NCI-H2107 (cell line): ENCODE results near the gene C10orf143.

Experiments
- DNase-seq: peaks from one replicate; lab custom pipeline; 2025; lab: John Stamatoyannopoulos, UW

Gene C10orf143

DNA sequence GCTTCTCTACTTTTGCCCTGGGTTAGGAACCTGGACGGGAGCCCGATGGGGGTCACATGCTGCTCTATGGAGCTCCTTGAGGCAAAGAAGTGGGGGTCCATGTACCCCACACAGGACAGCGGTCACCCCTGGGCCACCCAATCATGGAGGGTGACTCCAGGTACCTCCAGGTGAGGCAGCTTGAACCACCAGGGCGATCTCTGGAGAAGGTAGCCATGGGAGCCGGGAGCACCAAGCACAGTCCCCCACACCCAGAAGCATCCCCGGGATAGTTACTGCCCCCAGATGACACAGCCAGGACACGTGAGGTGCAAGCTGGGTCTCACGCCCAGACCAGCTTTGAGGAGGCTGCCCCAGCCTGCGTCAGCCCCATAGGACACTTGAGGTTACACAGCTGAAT, 58.4 kb downstream of the C10orf143 start:
- no peak for DNase-seq

DNA sequence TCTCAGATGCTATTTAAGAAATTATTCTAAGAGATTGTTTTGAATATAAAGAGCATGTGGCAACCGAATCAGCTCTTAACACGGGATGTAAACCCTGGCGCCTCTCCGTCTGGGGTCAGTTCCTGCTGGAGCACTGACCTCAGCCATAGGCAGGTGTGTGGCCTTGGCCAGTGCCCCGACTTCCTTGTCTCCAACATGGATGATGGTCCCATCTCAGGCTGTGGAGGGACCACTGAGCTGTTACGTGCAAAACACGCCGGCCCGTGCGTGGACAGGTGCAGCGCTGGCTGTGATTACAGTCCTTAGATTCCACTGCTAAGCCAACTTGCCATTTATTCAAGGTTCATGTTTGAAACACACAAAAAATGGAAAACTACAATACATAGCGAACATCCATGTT, 59.9 kb downstream of the C10orf143 start:
- no peak for DNase-seq

DNA sequence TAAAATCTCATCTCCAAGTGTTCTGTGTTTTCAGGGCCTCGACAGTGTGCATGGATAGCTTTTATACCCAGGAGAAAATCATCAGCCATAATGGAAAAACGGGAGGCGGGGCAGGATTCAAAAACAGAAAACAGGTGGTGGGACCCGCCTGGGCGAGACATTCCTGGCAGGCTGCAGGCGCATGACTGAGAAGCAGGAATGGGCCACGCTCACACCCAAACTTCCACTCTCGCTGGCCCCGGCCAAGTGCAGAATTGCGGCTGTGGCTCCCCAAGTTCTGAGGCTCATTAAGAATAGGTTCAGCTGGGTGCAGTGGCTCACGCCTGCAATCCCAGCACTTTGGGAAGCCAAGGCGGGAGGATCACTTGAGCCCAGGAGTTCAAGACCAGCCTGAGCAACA, 60.6 kb downstream of the C10orf143 start:
- no peak for DNase-seq

DNA sequence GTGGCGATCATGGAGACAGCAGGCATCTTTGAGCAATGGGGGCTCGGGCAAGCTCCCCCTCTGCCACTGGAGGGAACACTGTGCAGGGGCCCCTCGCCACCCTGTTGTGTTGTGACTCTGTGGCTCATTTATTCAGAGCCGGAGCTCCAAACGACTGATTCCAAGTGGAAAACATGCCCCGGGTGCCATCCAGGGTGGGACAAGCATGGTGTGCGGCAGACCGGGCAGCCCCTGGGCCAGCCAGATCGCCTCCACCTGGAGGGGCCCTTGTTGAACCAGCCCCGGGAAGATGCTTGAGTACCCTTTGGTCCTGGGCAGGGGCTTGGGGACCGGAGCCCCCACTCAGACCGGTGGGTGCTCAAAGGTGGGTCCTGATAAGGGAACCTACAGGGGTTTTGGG, 61.4 kb downstream of the C10orf143 start:
- no peak for DNase-seq

DNA sequence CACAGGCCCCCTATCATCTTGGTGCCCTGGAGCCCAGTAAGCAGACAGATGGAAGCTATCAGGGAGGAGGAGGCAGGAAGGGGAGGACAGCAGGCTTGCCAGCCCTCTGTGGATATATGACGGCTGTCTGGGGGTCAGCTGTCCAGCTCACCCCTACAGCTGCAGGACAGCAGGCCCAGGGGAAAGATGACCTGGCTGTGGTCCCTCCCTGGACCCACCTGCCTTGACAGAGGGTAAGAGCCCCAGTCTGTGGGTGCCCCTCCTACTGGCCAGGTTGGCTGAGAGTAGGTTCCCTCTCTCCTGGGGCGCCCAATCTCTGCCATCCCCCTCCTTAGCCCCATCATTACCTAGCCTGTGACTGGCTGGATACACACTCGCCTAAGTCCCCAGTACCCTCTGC, 62.5 kb downstream of the C10orf143 start:
- no peak for DNase-seq

DNA sequence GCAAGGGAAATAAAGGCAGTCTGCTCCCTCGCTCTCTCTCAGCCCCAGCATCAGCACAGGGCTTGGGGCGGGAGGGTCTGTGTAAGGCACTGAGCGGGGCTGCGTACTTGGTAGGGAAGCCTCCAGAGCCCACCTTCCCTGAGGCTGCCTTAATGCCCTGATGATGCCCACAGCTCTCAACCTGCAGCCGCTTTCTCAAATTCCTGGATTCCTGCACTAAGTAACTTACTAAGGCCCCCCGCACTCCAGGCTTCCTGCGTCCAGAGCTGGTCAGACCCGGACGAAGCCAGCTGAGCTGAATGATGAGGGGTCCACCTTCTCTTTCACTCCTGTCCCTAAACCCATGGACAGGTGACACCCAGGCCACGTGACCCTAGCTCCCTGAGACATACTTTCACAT, 63.3 kb downstream of the C10orf143 start:
- no peak for DNase-seq

DNA sequence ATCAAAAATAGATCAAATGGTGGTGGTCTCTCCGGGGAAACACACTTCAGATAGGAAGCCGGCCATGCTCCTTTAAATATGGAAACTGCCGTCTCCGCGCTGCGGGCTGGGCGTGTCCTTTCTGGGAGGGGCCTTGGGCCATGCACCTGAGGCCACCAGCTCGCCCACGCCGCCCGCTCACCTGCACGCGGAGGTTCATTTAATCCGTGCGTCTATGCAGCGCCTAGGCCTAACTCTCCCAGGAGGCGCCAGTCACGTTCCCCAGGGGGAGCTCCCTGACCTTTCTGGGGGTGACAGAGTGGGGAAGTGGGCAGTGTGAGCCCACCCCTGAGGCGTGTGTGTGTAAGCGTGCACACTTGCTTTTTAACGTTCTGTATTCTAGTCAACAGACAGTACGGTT, 64.0 kb downstream of the C10orf143 start:
- DNase-seq, result no peak

DNA sequence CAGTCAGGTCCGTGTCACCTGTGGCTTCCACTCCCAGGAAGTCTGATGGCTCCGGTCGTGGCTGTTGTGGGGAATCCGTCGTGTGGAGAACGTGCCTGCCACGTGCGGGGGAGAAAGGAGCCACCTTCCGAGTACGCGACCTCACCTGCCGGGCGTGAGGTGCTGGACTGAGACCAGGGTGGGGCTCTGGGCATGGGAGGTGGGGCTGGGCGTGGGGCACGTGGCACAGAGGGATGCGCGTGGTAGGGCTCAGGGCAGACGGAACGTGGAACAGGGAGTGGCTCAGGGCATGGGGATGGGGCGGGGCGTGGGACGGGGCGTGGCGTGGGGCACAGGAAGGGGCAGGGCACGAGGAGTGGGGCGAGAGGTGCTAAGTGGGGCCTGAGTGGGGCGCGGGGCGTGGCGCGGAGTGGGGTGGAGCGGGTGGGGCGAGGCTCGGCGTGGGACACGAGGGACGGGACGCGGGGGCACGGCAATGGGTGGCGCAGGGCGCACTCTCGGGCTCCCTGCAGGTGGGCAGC, 64.8 kb downstream of the C10orf143 start:
- DNase-seq, result no peak

DNA sequence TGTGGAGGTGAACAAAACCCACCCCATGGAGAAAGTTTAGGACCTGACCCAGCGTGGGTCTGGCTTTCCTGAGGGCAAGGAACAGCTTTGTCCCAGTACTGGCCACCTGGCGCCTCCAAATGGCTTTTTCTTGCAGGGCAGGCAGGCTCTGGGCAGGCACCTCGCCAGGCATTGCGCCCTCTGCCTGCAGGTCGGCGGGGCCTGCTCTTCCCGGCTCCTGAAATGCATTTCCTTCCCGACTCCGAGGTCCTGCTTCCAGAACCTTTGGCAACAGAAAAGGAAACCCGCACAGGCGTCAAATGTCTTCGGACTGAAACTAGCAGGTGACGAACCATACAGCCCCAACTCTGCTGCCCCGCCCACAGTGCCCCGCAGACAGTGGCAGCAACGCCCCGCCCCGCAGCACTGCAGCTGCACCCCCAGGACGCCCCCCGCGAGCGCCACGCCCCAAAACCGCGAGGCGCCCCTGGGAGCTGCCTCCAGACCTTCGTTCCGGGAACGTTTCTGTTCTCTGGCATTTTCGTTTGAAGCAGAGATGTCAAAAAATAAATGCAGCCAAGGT, 65.5 kb downstream of the C10orf143 start:
- no peak for DNase-seq

DNA sequence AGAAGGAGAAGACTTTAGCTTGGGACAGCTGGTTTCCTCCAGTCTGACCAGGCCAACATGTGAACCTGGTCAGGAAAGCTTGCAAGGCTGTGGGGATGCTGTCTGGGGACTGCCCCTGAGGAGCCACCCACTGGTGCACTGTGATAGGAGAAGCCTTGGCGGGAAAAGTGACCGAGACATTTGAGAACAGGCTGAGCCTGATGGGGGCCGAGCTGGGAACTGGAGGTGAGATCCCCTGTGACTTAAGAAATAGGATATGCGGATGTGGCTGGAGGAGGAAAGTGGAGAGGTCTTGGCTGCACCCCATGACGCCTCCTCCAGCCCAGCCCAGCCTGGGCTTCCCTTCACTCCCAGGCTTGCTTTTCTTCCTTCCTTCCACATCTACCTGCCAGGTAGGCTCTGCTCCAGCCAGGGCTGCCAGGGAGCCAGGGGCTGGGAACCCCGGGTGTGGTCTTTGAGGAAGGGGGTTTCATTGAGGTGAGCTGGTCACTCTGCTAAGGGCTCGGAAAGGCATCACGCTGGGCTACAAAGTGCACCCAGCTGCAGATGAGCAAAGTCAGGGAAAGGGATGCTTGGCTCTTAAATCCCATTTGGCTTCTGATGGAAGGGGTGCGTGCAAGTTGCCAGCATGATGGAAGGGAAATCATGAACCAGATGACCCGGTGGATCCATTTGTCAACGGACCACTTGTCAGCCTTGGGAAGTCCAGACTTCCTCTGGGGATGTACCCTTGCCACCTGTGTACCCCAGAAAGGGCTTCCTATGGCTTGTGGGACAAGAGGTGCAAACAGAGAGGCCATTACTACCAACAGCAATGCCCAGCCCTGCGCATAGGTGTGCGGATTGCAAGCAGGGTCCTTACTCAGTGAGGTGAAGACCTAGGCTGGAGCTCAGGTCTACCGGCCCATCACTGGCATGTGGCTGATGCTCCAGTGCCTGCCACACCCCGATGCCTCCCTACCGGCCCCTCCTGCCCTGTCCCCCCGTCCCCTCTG, 66.3 kb downstream of the C10orf143 start:
- DNase-seq, result no peak

DNA sequence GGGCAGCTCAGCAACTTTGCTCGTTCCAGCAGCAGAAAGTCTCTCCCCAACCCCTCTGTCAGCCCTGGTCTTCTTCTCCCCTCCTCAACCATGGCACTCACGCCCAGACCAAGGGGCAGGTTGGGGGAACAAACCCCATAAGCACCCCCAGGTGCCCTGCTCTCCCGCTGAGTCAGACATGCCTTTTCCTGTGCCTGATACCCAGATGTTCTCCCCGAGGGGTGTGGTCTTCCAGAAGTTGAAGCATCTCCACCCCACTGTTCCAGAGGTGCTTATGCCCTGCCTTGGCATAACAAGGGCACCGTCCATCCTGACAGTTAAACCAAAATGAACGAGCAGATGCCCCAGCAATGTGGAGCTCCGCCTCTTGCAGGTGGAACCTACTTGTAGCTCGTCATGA, 67.1 kb downstream of the C10orf143 start:
- no peak for DNase-seq

DNA sequence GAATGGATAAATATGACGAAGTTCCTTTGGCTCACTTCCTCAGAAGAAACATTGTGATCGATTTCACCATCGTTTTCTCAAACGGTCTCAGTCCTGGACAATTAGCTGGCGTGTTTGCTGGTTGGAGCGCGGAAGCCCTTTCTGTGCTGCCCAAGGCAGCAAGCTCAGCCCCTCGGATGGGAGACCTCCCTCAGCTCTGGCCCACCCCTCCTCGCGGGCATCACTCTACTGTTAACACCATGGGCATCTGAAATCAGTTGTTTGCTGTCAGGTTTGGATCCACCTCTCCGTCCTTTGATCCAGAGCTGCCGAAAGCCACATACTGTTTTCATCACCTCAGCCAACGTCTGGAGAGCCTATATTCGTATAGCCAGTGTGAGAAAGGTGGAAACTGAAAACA, 68.2 kb downstream of the C10orf143 start:
- no peak for DNase-seq

DNA sequence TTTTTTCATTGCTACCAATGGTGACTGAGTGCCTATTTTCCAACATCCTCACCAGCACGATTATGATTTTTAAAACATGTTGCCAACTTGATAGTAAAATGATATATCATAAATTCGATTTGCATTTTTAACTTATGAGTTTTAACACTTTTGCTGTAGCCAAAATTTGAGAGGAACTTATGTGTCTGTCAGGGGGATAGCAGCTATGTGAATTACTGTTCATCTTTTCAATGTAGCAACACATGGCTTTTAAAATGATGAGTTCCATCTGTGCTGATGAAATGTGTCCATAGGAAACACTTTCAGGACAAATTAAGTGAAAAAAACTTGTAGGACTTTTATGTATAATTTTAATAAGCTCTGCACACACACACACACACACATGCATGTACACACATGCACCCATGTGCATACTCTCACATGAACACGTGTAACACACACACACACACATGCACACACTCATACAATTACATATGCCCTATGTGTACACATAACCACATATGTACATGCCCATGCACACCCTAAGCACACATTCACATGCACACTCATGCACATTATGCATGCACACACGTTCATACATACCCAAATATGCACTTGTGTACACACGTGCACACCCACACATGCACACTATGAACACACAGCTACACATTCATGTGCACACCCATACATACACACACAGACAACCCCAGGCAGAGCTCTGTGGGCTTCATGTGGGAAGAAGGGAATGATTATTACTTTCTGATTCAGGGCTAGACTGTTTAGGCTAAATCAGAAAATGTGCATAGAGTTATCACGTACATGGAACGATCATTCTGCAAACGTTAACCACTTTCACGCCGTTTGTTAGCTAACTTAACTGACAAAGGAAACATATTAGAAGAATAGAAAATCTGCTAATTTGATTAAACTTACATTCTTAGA, 68.9 kb downstream of the C10orf143 start:
- no peak for DNase-seq

DNA sequence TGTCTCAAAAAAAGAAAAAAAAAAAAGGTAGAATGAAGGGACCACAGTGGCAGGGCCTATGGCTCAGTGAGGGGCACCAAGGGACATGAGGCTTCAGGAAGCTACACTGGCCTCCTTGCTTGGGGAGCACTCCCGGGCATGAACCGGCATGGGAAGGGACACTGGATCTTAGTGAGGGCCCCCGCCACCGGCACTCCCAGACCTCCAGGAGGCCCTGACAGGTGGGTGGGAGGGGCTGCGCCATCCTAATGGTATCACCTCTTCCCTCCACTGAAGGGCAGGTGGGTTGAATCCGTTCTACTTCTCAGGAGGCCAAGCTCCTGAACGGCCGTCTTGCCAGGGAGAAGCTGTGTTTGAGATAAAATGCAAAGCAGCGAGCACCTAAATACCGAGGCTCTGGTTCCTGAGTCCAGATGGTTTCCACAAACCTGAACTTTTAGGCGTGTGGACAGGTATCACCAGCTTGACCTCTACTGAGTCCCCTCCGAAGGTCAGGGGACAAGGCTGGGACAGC, 69.8 kb downstream of the C10orf143 start:
- DNase-seq, result no peak

DNA sequence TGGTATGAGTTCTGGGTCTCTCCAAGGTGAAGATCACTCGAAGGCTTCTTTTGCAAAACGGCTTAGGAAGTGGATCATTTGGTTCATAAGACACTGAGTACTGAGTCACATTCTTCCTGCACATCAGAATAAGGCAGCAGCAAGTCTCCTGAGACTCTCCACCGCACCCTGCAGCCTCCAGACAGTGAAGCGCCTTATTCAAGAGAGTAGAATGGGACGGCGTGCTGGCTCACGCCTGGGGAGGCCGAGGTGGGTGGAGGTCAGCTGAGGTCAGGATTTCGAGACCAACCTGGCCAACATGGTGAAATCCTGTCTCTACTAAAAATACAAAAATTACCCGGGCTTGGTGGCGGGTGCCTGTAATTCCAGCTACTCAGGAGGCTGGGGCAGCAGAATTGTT, 70.3 kb downstream of the C10orf143 start:
- DNase-seq, result no peak

DNA sequence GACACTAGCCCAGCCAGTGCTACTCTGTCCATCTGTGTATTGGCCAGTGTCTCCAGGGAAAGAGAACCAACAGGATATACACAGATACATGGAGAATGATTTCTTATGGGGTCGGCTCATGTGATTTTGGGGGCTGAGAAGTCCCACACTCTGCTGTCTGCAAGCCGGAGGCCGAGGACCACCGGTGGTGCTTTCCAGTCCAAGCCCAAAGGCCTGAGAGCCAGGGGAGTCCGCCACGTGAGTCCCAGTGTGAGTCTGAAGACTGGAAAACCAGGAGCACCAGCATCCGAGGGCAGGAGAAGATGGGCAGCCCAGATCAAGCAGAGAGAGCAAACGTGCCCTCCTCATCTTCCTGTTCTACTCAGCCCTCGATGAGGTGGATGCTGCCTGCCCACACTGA, 71.5 kb downstream of the C10orf143 start:
- no peak for DNase-seq

DNA sequence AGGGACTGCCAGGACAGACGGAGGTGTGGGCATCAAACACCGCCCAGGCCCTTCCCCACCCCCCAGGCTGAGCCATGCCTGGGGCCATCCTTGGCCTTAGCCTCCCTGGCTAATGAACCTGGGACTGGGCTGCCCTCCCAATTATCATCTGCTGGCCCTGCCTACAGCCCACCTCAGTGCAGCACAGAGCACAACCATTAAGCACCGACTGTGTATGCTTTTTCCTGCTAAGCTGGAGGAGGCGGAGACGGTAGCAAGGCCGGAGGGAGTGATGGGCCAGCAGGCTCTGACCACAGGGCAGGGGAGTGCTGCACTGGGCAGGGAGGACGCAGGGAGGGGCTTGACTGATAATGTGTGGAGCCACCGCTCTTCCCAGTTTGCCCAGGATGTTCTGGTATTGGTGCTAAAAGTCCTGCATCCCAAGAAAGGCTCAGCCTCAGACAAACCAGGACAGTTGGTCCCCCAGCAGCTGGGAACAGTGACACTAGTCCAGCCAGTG, 72.0 kb downstream of the C10orf143 start:
- no peak for DNase-seq

DNA sequence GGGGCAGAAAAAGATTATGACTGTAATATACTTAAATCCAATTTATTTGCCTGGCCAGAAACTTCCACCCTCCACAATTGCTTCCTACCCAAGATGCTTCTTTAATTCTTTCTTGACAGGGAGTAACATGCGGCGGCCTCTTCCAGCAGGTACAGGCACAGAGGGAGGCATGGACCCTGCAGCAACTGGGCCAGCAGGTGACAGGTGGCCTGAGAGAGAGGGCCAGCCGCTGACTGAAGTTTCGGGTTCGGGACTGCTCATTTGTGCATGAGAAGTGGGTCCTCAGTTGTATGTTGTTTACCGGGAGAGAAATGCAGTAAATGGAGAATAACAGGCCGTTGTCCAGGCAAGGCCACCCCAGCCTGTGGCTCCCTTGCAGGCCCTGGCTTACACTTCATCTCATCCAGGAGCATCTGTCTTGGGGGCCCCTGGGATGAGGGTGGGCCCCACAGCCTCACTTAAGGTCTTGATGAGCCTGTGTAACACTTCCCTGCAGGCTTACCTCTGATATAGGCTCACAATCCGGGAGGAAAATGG, 72.5 kb downstream of the C10orf143 start:
- DNase-seq, result no peak

DNA sequence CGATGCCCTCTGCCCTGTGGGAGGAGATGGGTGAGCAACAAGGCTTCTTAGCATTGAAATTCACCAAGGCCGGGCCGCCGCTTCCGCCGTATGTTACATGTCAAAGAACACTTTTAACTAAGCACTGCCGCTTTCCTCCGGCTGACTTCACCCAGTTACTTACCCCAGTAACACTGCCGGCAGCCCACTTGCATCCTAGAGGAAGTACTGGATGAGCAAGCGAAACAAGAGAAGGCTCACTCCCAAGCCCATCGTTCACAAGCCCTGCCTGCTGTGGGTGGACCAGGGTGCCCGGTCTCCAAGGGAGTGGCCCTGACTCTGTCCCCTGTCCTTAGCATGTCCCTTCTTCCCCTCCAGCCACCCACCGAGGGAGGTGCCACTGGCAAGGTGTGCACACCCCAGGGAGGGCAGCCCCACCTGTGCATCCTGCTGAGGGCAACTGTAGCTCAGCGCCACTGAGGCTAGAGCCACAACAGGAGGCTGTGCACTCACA, 73.4 kb downstream of the C10orf143 start:
- DNase-seq, result no peak

DNA sequence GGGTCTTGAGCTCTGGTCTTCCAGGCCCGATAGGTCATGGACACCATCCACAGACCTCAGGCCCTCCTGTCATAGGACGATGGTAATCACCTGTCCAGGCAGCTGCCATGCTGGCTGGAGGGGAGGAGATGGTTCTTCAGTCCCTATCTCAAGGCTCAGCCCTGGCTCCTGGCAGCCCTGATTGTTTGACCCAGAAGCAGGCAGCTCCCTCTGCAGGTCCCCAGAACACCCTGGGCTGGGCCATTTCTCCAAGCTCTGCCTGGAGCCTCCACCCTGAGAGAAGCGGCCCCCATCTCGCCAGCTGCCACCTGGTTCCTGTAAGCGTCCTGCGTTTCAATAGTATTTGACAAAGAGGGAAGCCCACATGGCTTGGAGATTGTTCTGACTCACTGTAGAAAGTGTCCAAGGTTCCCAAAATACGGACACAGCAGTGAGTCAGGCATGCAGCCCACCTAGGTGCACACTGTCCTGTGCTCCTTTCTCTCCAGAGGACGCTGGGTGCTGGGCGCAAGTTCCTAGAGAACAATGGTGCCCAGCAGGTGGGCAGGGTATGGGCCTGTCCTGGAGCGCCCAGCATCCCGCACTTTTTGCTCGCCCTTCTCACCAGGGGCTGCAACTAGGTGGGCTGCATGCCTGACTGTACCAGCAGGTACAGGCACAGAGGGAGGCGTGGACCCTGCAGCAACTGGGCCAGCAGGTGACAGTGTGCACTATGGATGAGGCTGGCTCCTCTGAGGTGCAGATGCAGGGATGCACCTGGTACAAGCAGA, 74.1 kb downstream of the C10orf143 start:
- no peak for DNase-seq

DNA sequence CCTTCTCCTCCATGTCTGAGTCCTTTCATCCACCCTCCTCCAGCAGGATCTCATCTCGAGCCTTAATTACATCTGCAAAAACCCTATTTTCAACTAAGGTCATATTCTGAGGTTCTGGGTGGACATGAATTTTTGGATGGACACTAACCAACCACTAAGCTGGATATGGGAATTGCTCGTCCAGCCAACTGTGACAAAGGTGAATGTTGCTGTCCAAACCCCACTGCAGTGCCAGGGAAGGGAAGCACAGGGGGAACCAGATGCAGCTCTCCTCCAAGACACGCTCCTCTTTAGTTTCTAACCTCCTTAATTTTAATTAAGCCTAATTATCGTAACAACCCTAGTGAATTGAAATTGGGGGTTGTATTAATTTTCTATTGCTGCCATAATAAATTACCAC, 81.4 kb downstream of the C10orf143 start:
- DNase-seq, result no peak
